Uterus (tissue), 4 donors: ENCODE results near the gene TSPAN5. TPM values are rescaled to one million over a fixed set of nuclear protein-coding genes. Genes with fewer than 3 reads are reported as not detected.

ENCODE experiments used
- DNase-seq, 2 donors: peaks; one replicate each; pipeline ENCODE4 v3.0.0-alpha.2; 2019 to 2020
- H3K27ac ChIP-seq, 2 donors: fragments of 200-600 bp; sonication (generic); 1 replicate in 1 of 2; 2 replicates in 1 of 2; pipeline ENCODE4 v1.5.1; 2016 to 2018
- H3K27me3 ChIP-seq, 2 donors: fragments of 200-600 bp; sonication (generic); one replicate each; pipeline ENCODE4 v1.5.1; 2018 to 2019; ENCODE audit warnings: control low read depth in 1 of 2
- H3K36me3 ChIP-seq, 2 donors: fragments of 200-600 bp; sonication (generic); one replicate each; pipeline ENCODE4 v1.5.1; 2019; ENCODE audit warnings: control low read depth in 1 of 2
- H3K4me1 ChIP-seq, 2 donors: fragments of 200-600 bp; sonication (generic); one replicate each; pipeline ENCODE4 v1.5.1; 2018 to 2019; ENCODE audit warnings: control low read depth in 1 of 2
- H3K4me3 ChIP-seq, 2 donors: fragments of 200-600 bp; sonication (generic); 1 replicate in 1 of 2; 2 replicates in 1 of 2; pipeline ENCODE4 v1.5.1; 2018 to 2019; ENCODE audit warnings: mild to moderate bottlenecking in 1 of 2
- H3K9me3 ChIP-seq, 2 donors: fragments of 200-600 bp; sonication (generic); one replicate each; pipeline ENCODE4 v1.5.1; 2019; ENCODE audit warnings: control low read depth in 1 of 2
- CTCF ChIP-seq, 4 experiments: fragments of 200-600 bp in 2 of 4; fragments of 450-650 bp in 2 of 4; sonication (generic) in 2 of 4; IDR thresholded peaks; one replicate each; pipeline ENCODE4 v1.5.1; 2016 to 2019; ENCODE audit warnings: antibody characterized with exemption in 4 of 4, mild to moderate bottlenecking in 2 of 4, moderate library complexity in 1 of 4
- POLR2A ChIP-seq, 2 donors: fragments of 450-650 bp; IDR thresholded peaks; one replicate each; pipeline ENCODE4 v1.6.1; 2016; ENCODE audit warnings: antibody characterized with exemption in 2 of 2, mild to moderate bottlenecking in 1 of 2, moderate library complexity in 1 of 2
- intact Hi-C: fragments of 100-400 bp; cut with DNase I; formaldehyde crosslinking; loops from one replicate; pipeline ENCODE4 v1.15.1; 2023; ENCODE audit warnings: low total_unique reads
- total RNA-seq, 4 donors: library from RNA; depleted of rRNA in 3 of 4; stranded (reverse); fragments of >200 nt in 3 of 4; gene quantifications; one replicate each; pipeline versions ENCODE4 v1.1.0 to v1.2.4, GENCODE V29; 2014 to 2023
- donor health status: DM: yes; HTN: yes; CAD: no.

Gene TSPAN5
- total RNA-seq, 4 donors from 2014 or later, result 15.9 to 45.3 (median 30.3) TPM

GRCh38 chr4:98527534-98528269 is 130.7 kb downstream of the TSPAN5 start:
- Histone ChIP-seq H3K4me3 (no peak overlapping the region), H3K36me3 (no peaks in the 10 kb centered on the region), H3K27me3 (no peaks in the 10 kb centered on the region), H3K4me1 (peaks cover 5 to 7% of the 10 kb centered on the region in 2 donors), H3K27ac (peak overlapping the region in 1 of 2 donors; percentile 54), H3K9me3 (no peaks in the 10 kb centered on the region)
- intact Hi-C loops, result no loop called here
- DNase-seq, result no peak
- TF ChIP-seq CTCF (IDR thresholded peaks at IDR 0.05) (no peak), POLR2A (IDR thresholded peaks at IDR 0.05) (no peak)

GRCh38 chr4:98524230-98524629 is 134.2 kb downstream of the TSPAN5 start:
- Histone ChIP-seq H3K9me3 (no peaks in the 10 kb centered on the region), H3K27me3 (no peaks in the 10 kb centered on the region), H3K4me1 (peaks cover 5 to 7% of the 10 kb centered on the region in 2 donors), H3K36me3 (no peaks in the 10 kb centered on the region), H3K4me3 (no peak overlapping the region), H3K27ac (peak overlapping the region; percentile 82 to 83)
- DNase-seq, result no peak
- intact Hi-C loops, result no loop called here
- TF ChIP-seq CTCF (IDR thresholded peaks at IDR 0.05), result no peak

GRCh38 chr4:98522636-98523395 is 135.6 kb downstream of the TSPAN5 start:
- intact Hi-C loops, result no loop called here
- Histone ChIP-seq H3K27ac (peak overlapping the region; percentile 82 to 83), H3K4me1 (peaks cover 5 to 7% of the 10 kb centered on the region in 2 donors), H3K27me3 (no peaks in the 10 kb centered on the region), H3K36me3 (no peaks in the 10 kb centered on the region), H3K9me3 (no peaks in the 10 kb centered on the region), H3K4me3 (no peak overlapping the region)
- DNase-seq, result no peak
- TF ChIP-seq CTCF (IDR thresholded peaks at IDR 0.05) (no peak), POLR2A (IDR thresholded peaks at IDR 0.05) (no peak)

- intact Hi-C loops, result no loop called here
- Histone ChIP-seq H3K4me1 (peaks cover 5 to 7% of the 10 kb centered on the region in 2 donors), H3K4me3 (no peak overlapping the region), H3K9me3 (no peaks in the 10 kb centered on the region), H3K27ac (peak overlapping the region; percentile 82 to 83), H3K27me3 (no peaks in the 10 kb centered on the region), H3K36me3 (no peaks in the 10 kb centered on the region)
- no peak for DNase-seq
- no peak for TF ChIP-seq CTCF (IDR thresholded peaks at IDR 0.05)
- no peak for TF ChIP-seq POLR2A (IDR thresholded peaks at IDR 0.05)
Observed at GRCh38 chr4:98522062-98522461, 136.3 kb downstream of the TSPAN5 start.

- peaks cover 5 to 9% of the 10 kb centered on the region in 2 donors for H3K4me1 ChIP-seq
- TF ChIP-seq CTCF (IDR thresholded peaks at IDR 0.05), result no peak
- TF ChIP-seq POLR2A (IDR thresholded peaks at IDR 0.05), result no peak
Observed at GRCh38 chr4:98521486-98521885, 136.9 kb downstream of the TSPAN5 start.

More at GRCh38 chr4:98521486-98521885, 136.9 kb downstream of the TSPAN5 start:
- no peaks in the 10 kb centered on the region for H3K9me3 ChIP-seq
- H3K27ac ChIP-seq, result peak overlapping the region; percentile 82 to 83
- intact Hi-C loops, result no loop called here
- H3K27me3 ChIP-seq, result no peaks in the 10 kb centered on the region
- no peak overlapping the region for H3K4me3 ChIP-seq
- no peak for DNase-seq
- no peaks in the 10 kb centered on the region for H3K36me3 ChIP-seq
